Neural cell (in vitro differentiated cells): ENCODE results near the gene FADS1. TPM values are rescaled to one million over a fixed set of nuclear protein-coding genes. Genes with fewer than 3 reads are reported as not detected.

ENCODE experiments used
- H2AFZ ChIP-seq: fragments of 200-600, 300-800 bp; sonication (generic), shearing (Covaris generic); 2 replicates; pipeline ENCODE4 v1.6.0; 2014; ENCODE audit warnings: low read depth, mild to moderate bottlenecking, antibody characterized with exemption, low read length, moderate library complexity
- H3F3A ChIP-seq: fragments of 200-600 bp; shearing (Covaris generic); 2 replicates; pipeline ENCODE4 v1.6.1; 2016; ENCODE audit warnings: mild to moderate bottlenecking, moderate library complexity, mixed read lengths, antibody characterized with exemption, low read length; ENCODE audit not compliant: insufficient read depth, poor library complexity, severe bottlenecking
- H3K27ac ChIP-seq: fragments of 200-600, 300-800 bp; sonication (generic), shearing (Covaris generic); 2 replicates; pipeline ENCODE4 v1.5.1; 2014; ENCODE audit warnings: mild to moderate bottlenecking, low read length, moderate library complexity
- H3K27me3 ChIP-seq: fragments of 300-800, 200-600 bp; sonication (generic), shearing (Covaris generic); 2 replicates; pipeline ENCODE4 v1.6.0; 2014; ENCODE audit warnings: mild to moderate bottlenecking, low read depth, low read length, moderate library complexity; ENCODE audit not compliant: insufficient read depth
- H3K36me3 ChIP-seq: fragments of 300-800, 200-600 bp; sonication (generic), shearing (Covaris generic); 2 replicates; pipeline ENCODE4 v1.5.1; 2014; ENCODE audit warnings: mild to moderate bottlenecking, antibody characterized with exemption, low read length, moderate library complexity; ENCODE audit not compliant: insufficient read depth
- H3K4me2 ChIP-seq: fragments of 300-800, 200-600 bp; sonication (generic), shearing (Covaris generic); 2 replicates; pipeline ENCODE4 v1.6.0; 2014; ENCODE audit warnings: mild to moderate bottlenecking, low read length
- H3K4me3 ChIP-seq: fragments of 300-800, 200-600 bp; sonication (generic), shearing (Covaris generic); 2 replicates; pipeline ENCODE4 v1.5.1; 2014; ENCODE audit warnings: mild to moderate bottlenecking, low read length, moderate library complexity
- H3K79me2 ChIP-seq: fragments of 200-600 bp; shearing (Covaris generic); replicated peaks from 2 replicates; pipeline ENCODE4 v1.6.0; 2014; ENCODE audit warnings: mild to moderate bottlenecking, low read length, moderate library complexity; ENCODE audit not compliant: insufficient read depth
- H3K9ac ChIP-seq: fragments of 300-800, 200-600 bp; sonication (generic), shearing (Covaris generic); 2 replicates; pipeline ENCODE4 v1.6.1; 2016; ENCODE audit warnings: mild to moderate bottlenecking, low read length, mixed read lengths
- H3K9me2 ChIP-seq: fragments of 200-600 bp; shearing (Covaris generic); 2 replicates; pipeline ENCODE4 v1.6.1; 2016; ENCODE audit warnings: mild to moderate bottlenecking, low read length, mixed read lengths; ENCODE audit not compliant: insufficient read depth
- H3K9me3 ChIP-seq: fragments of 200-600, 300-800 bp; sonication (generic), shearing (Covaris generic); 2 replicates; pipeline ENCODE4 v1.6.1; 2016; ENCODE audit warnings: mild to moderate bottlenecking, mixed run types, low read length, moderate library complexity, mixed read lengths
- H4K20me1 ChIP-seq: fragments of 200-600 bp; shearing (Covaris generic); 2 replicates; pipeline ENCODE4 v1.6.1; 2016; ENCODE audit warnings: mild to moderate bottlenecking, mixed run types; ENCODE audit not compliant: insufficient read depth
- CTCF ChIP-seq: fragments of 450-650 bp; IDR thresholded peaks from 2 replicates; pipeline ENCODE4 v1.5.1; 2014; ENCODE audit warnings: antibody characterized with exemption, mild to moderate bottlenecking, moderate library complexity; ENCODE audit not compliant: poor library complexity, severe bottlenecking
- EP300 ChIP-seq: fragments of 450-650 bp; conservative IDR thresholded peaks from 2 replicates; pipeline ENCODE4 v1.6.1; 2014; ENCODE audit warnings: antibody characterized with exemption, mild to moderate bottlenecking, moderate library complexity; ENCODE audit not compliant: poor library complexity, severe bottlenecking
- EZH2 ChIP-seq: fragments of 200-600, 300-800 bp; shearing (Covaris generic), sonication (generic); IDR thresholded peaks from 2 replicates; pipeline ENCODE4 v1.6.1; 2014; ENCODE audit warnings: antibody characterized with exemption, low read length, borderline replicate concordance, mild to moderate bottlenecking; ENCODE audit not compliant: insufficient read depth, poor library complexity, severe bottlenecking
- MXI1 ChIP-seq: fragments of 450-650 bp; conservative IDR thresholded peaks from 2 replicates; pipeline ENCODE4 v1.6.1; 2014; ENCODE audit warnings: antibody characterized with exemption, mild to moderate bottlenecking; ENCODE audit not compliant: poor library complexity, severe bottlenecking
- POLR2AphosphoS5 ChIP-seq: IDR thresholded peaks from 2 replicates; pipeline ENCODE4 v1.6.1; 2012
- RAD21 ChIP-seq: fragments of 450-650 bp; conservative IDR thresholded peaks from 2 replicates; pipeline ENCODE4 v1.6.1; 2014; ENCODE audit warnings: antibody characterized with exemption, mild to moderate bottlenecking, moderate library complexity
- REST ChIP-seq: IDR thresholded peaks from 2 replicates; pipeline ENCODE4 v1.6.1; 2012; ENCODE audit warnings: borderline replicate concordance
- SMC3 ChIP-seq: fragments of 450-650 bp; conservative IDR thresholded peaks from 2 replicates; pipeline ENCODE4 v1.6.1; 2014; ENCODE audit warnings: antibody characterized with exemption, mild to moderate bottlenecking, moderate library complexity; ENCODE audit not compliant: poor library complexity
- TAF1 ChIP-seq: IDR thresholded peaks from 2 replicates; pipeline ENCODE4 v1.6.1; 2012; ENCODE audit warnings: low read depth
- polyA plus RNA-seq: library from polyadenylated mRNA; depleted of rRNA; stranded (reverse); fragments of >200 nt; gene quantifications from 2 replicates; pipeline ENCODE4 v1.2.3, GENCODE V29; 2014

The FADS1 gene
- polyA plus RNA-seq, 1 donor from 2014 or later: 102 TPM

GRCh38 chr11:61864814-61865775 lies 48.3 kb upstream of the FADS1 start:
- H3K9me2 ChIP-seq: no peaks in the 10 kb centered on the region
- no peaks in the 10 kb centered on the region for H3F3A ChIP-seq
- no peak overlapping the region for H3K4me2 ChIP-seq
- no peaks in the 10 kb centered on the region for H3K27me3 ChIP-seq
- no peak overlapping the region for H3K4me3 ChIP-seq
- no peaks in the 10 kb centered on the region for H3K79me2 ChIP-seq
- no peak overlapping the region for H3K27ac ChIP-seq
- peaks cover 8% of the 10 kb centered on the region for H3K36me3 ChIP-seq
- no peaks in the 10 kb centered on the region for H3K9me3 ChIP-seq
- TF ChIP-seq MXI1 (no peak), EP300 (no peak), EZH2 (no peak), SMC3 (no peak), REST (no peak), CTCF (no peak), TAF1 (no peak), POLR2AphosphoS5 (no peak), RAD21 (no peak)
- H2AFZ ChIP-seq: no peak overlapping the region
- no peak overlapping the region for H3K9ac ChIP-seq
- no peaks in the 10 kb centered on the region for H4K20me1 ChIP-seq

GRCh38 chr11:61863548-61864081 lies 46.8 kb upstream of the FADS1 start:
- Histone ChIP-seq H3K4me3 (no peak overlapping the region), H3K4me2 (no peak overlapping the region), H3F3A (no peaks in the 10 kb centered on the region), H3K9me3 (no peaks in the 10 kb centered on the region), H3K27me3 (no peaks in the 10 kb centered on the region), H3K27ac (no peak overlapping the region), H3K9me2 (no peaks in the 10 kb centered on the region), H3K79me2 (no peaks in the 10 kb centered on the region), H3K9ac (no peak overlapping the region), H2AFZ (no peak overlapping the region), H3K36me3 (peaks cover 8% of the 10 kb centered on the region), H4K20me1 (no peaks in the 10 kb centered on the region)
- TF ChIP-seq EZH2 (no peak), REST (no peak), POLR2AphosphoS5 (no peak), MXI1 (no peak), SMC3 (no peak), EP300 (no peak), CTCF (no peak), RAD21 (no peak), TAF1 (no peak)
